Heart left ventricle (tissue), 16 donors: ENCODE results near the gene RGS7. TPM values are rescaled to one million over a fixed set of nuclear protein-coding genes. Genes with fewer than 3 reads are reported as not detected.

Experiments
- ATAC-seq, 4 donors: fragments of 200-7000 bp; cut with Tn5 transposase; one replicate each; pipeline ENCODE4 v1.9.1; 2020 to 2022; ENCODE audit warnings: moderate library complexity in 4 of 4, mild to moderate bottlenecking in 3 of 4, moderate number of reproducible peaks in 1 of 4
- DNase-seq, 5 donors: peaks; one replicate each; pipeline ENCODE4 v3.0.0-alpha.2; 2020
- H3K27ac ChIP-seq, 12 donors: fragments of 200-600 bp; sonication (generic) in 4 of 12; one replicate each; pipeline versions ENCODE4 v1.5.0 to v1.8.0; 2016 to 2022; ENCODE audit warnings: mild to moderate bottlenecking in 2 of 12
- H3K27me3 ChIP-seq, 9 donors: fragments of 200-600 bp; sonication (generic) in 2 of 9; one replicate each; pipeline versions ENCODE4 v1.5.1 to v1.8.0; 2016 to 2022; ENCODE audit warnings: mild to moderate bottlenecking in 3 of 9
- H3K36me3 ChIP-seq, 9 donors: fragments of 200-600 bp; sonication (generic) in 2 of 9; one replicate each; pipeline versions ENCODE4 v1.5.0 to v1.8.0; 2018 to 2022; ENCODE audit warnings: mild to moderate bottlenecking in 2 of 9
- H3K4me1 ChIP-seq, 12 donors: fragments of 200-600 bp; sonication (generic) in 4 of 12; one replicate each; pipeline versions ENCODE4 v1.5.0 to v1.8.0; 2016 to 2022; ENCODE audit warnings: mild to moderate bottlenecking in 3 of 12
- H3K4me3 ChIP-seq, 12 donors: fragments of 200-600 bp; sonication (generic) in 4 of 12; one replicate each; pipeline versions ENCODE4 v1.5.0 to v1.8.0; 2017 to 2022; ENCODE audit warnings: mild to moderate bottlenecking in 9 of 12, moderate library complexity in 4 of 12
- H3K9me3 ChIP-seq, 12 donors: fragments of 200-600 bp; sonication (generic) in 4 of 12; one replicate each; pipeline versions ENCODE4 v1.5.0 to v1.8.0; 2016 to 2022; ENCODE audit warnings: mild to moderate bottlenecking in 1 of 12
- CTCF ChIP-seq, 12 donors: fragments of 200-600 bp; sonication (generic) in 4 of 12; IDR thresholded peaks; one replicate each; pipeline versions ENCODE4 v1.5.0 to v1.8.0; 2018 to 2022; ENCODE audit warnings: antibody characterized with exemption in 12 of 12, mild to moderate bottlenecking in 5 of 12
- POLR2A ChIP-seq, 2 donors: fragments of 450-650 bp; IDR thresholded peaks; one replicate each; pipeline ENCODE4 v1.6.1; 2017; ENCODE audit warnings: antibody characterized with exemption in 2 of 2, mild to moderate bottlenecking in 2 of 2, moderate library complexity in 2 of 2
- WGBS, 4 donors: extraction: QIAGEN DNeasy Blood & Tissue Kit in 2 of 4; methylation state at CpG; one replicate each; pipeline versions ENCODE4 v1.1.5 to v1.1.7; 2013 to 2018; 5-methylcytosine and 5-hydroxymethylcytosine counted together
- intact Hi-C, 10 donors: fragments of 100-400 bp; cut with DNase I; formaldehyde crosslinking; loops; one replicate each; pipeline versions ENCODE4 v1.11.1 to v1.14.2; 2022
- polyA plus RNA-seq, 2 donors: library from polyadenylated mRNA; stranded (reverse); fragments of 200-250 nt; gene quantifications; one replicate each; pipeline ENCODE4 v1.2.3, GENCODE V29; 2013
- total RNA-seq, 9 donors: library from RNA; depleted of rRNA in 2 of 9; stranded (reverse); fragments of >200 nt in 2 of 9; fragmentation: NEBNext Ultra II Directional in 3 of 9; extraction: Animal tissue kit (Norgen Biotek cat#: 25700) in 3 of 9; gene quantifications; one replicate each; pipeline versions ENCODE4 v1.1.0 to v1.2.4, GENCODE V29; 2016 to 2023
- donor health status: ischemic (EF 13 %, LVEDD 7.1; RV severe dilation, severe dysfunction).
- donor health status: healthy with polysubstance abuse.
- donor health status: DM: no; HTN: yes; CAD: no.
- donor health status: DM: no; HTN: no; CAD: no.
- donor health status: ischemic (EF 25% LVEDD 6.9; RV normal size, moderate dysfunction).
- donor health status: ischemic (EF 25% LVEDD 5.7; RV mildly dilated, moderate dysfunction).
- donor health status: healthy.
- donor health status: DM: yes; HTN: yes; CAD: no.
- donor health status: ischemic (EF 35%, LVEDD 5.7; RV mildly dilated, moderate dysfunction).
- donor health status: nonischemic (EF 11% LVEDD 7.7; RV severe dilation, severe dysfunction).
- donor health status: DM: yes; HTN: yes; CAD: no.
- donor health status: PGD.
- donor health status: ischemic (EF 29% LVEDD 5.4; RV normal size, mild dysfunction).
- donor health status: nonischemic (EF 23%, LVEDD 6.1; RV moderate dilation, normal function).

RGS7 gene
- total and polyA plus RNA-seq, 11 donors: not detected

- Histone ChIP-seq H3K4me1 (no peaks in the 10 kb centered on the region), H3K4me3 (no peak overlapping the region), H3K9me3 (peaks cover 0 to 36% (median 15%) of the 10 kb centered on the region in 12 donors), H3K27me3 (no peaks in the 10 kb centered on the region), H3K27ac (no peak overlapping the region), H3K36me3 (no peaks in the 10 kb centered on the region)
- intact Hi-C loops: no loop called here
- DNase-seq (no peak), ATAC-seq (no peak)
- WGBS, 4 donors: 86 to 92% (median 90%) methylated on average over 11 of the region's 11 CpGs
- TF ChIP-seq CTCF (IDR thresholded peaks at IDR 0.05) (no peak), POLR2A (IDR thresholded peaks at IDR 0.05) (no peak)
These were observed 419.9 kb downstream of the RGS7 start for GRCh38 chr1:240936911-240937668.

- 78 to 92% (median 86%) methylated on average over 2 of the region's 2 CpGs for WGBS, 4 donors
- TF ChIP-seq POLR2A (IDR thresholded peaks at IDR 0.05): no peak
- TF ChIP-seq CTCF (IDR thresholded peaks at IDR 0.05): no peak
- ATAC-seq: no peak
These were observed 421.1 kb downstream of the RGS7 start for GRCh38 chr1:240935920-240936319.

GRCh38 chr1:240931031-240931430, 426.0 kb downstream of the RGS7 start:
- Histone ChIP-seq H3K4me1 (no peaks in the 10 kb centered on the region), H3K36me3 (no peaks in the 10 kb centered on the region), H3K27me3 (no peaks in the 10 kb centered on the region), H3K9me3 (peaks cover 0 to 13% (median 2%) of the 10 kb centered on the region in 12 donors), H3K27ac (no peak overlapping the region), H3K4me3 (no peak overlapping the region)
- intact Hi-C loops: no loop called here
- DNase-seq (no peak), ATAC-seq (no peak)
- WGBS, 4 donors: 59 to 72% (median 70%) methylated on average over 4 of the region's 4 CpGs
- TF ChIP-seq CTCF (IDR thresholded peaks at IDR 0.05): no peak
- TF ChIP-seq POLR2A (IDR thresholded peaks at IDR 0.05): no peak

More at GRCh38 chr1:240935920-240936319, 421.1 kb downstream of the RGS7 start:
- Histone ChIP-seq H3K27ac (no peak overlapping the region), H3K9me3 (peaks cover 0 to 36% (median 15%) of the 10 kb centered on the region in 12 donors), H3K4me3 (no peak overlapping the region), H3K36me3 (no peaks in the 10 kb centered on the region), H3K27me3 (no peaks in the 10 kb centered on the region), H3K4me1 (no peaks in the 10 kb centered on the region)
- DNase-seq: no peak
- intact Hi-C loops: no loop called here

GRCh38 chr1:240928265-240928664, 428.7 kb downstream of the RGS7 start:
- no peak for TF ChIP-seq CTCF (IDR thresholded peaks at IDR 0.05)
- TF ChIP-seq POLR2A (IDR thresholded peaks at IDR 0.05): no peak
- Histone ChIP-seq H3K27ac (no peak overlapping the region), H3K9me3 (peaks cover 0 to 13% (median 0%) of the 10 kb centered on the region in 12 donors), H3K4me3 (no peak overlapping the region), H3K4me1 (no peaks in the 10 kb centered on the region), H3K27me3 (no peaks in the 10 kb centered on the region), H3K36me3 (no peaks in the 10 kb centered on the region)
- no peak for DNase-seq
- 85 to 94% (median 92%) methylated on average over 4 of the region's 4 CpGs for WGBS, 4 donors
- intact Hi-C loops: no loop called here
- ATAC-seq: no peak
